CD14-positive monocyte (primary cell): Measurements from ENCODE around the gene XRCC5. TPM values are rescaled to one million over a fixed set of nuclear protein-coding genes. Genes with fewer than 3 reads are reported as not detected.
A peak's percentile ranks its signal among the peaks of the same experiment; 100 is the strongest.

ENCODE experiments used
- DNase-seq, 3 donors: peaks; one replicate each; pipeline ENCODE4 v3.0.0-alpha.2; 2011 to 2022
- H2AFZ ChIP-seq: 2 replicates; pipeline ENCODE4 v1.6.0; 2012; ENCODE audit warnings: mild to moderate bottlenecking, low read depth, low read length, inconsistent platforms; ENCODE audit not compliant: insufficient read depth, poor library complexity, severe bottlenecking
- H3K27ac ChIP-seq, 2 donors: 1 replicate in 1 of 2; 2 replicates in 1 of 2; pipeline ENCODE4 v1.5.1; 2012 to 2013; ENCODE audit warnings: low read length in 2 of 2, control low read depth in 1 of 2, inconsistent platforms in 1 of 2, low read depth in 1 of 2, mild to moderate bottlenecking in 1 of 2
- H3K27me3 ChIP-seq, 2 donors: one replicate each; pipeline versions ENCODE4 v1.6.0 to v1.6.1; 2011 to 2013; ENCODE audit warnings: low read length in 2 of 2; ENCODE audit not compliant: control insufficient read depth in 2 of 2, insufficient read depth in 2 of 2
- H3K36me3 ChIP-seq, 2 donors: replicated peaks in 1 of 2; 1 replicate in 1 of 2; 2 replicates in 1 of 2; pipeline versions ENCODE4 v1.5.1 to v1.6.1; 2012 to 2013; ENCODE audit warnings: low read length in 2 of 2, control low read depth in 1 of 2, inconsistent platforms in 1 of 2, mild to moderate bottlenecking in 1 of 2; ENCODE audit not compliant: insufficient read depth in 2 of 2, control insufficient read depth in 1 of 2
- H3K4me1 ChIP-seq, 2 donors: 1 replicate in 1 of 2; 2 replicates in 1 of 2; pipeline versions ENCODE4 v1.5.1 to v1.6.1; 2012 to 2013; ENCODE audit warnings: low read length in 2 of 2, control low read depth in 1 of 2, inconsistent platforms in 1 of 2, mild to moderate bottlenecking in 1 of 2, moderate library complexity in 1 of 2; ENCODE audit not compliant: insufficient read depth in 2 of 2, control insufficient read depth in 1 of 2
- H3K4me2 ChIP-seq: replicated peaks from 2 replicates; pipeline ENCODE3; 2012; ENCODE audit warnings: low read length, moderate library complexity, mild to moderate bottlenecking; ENCODE audit not compliant: poor library complexity, severe bottlenecking; ENCODE audit errors: extremely low read depth
- H3K4me3 ChIP-seq, 3 experiments: fragments of 200-600 bp in 1 of 3; sonication (generic) in 1 of 3; replicated peaks in 1 of 3; 1 replicate in 2 of 3; 2 replicates in 1 of 3; pipeline ENCODE4 v1.5.1; 2011 to 2013; ENCODE audit warnings: low read length in 3 of 3, mild to moderate bottlenecking in 3 of 3, control low read depth in 2 of 3, low read depth in 2 of 3, inconsistent platforms in 1 of 3, moderate library complexity in 1 of 3
- H3K79me2 ChIP-seq: 2 replicates; pipeline ENCODE4 v1.6.0; 2012; ENCODE audit warnings: mild to moderate bottlenecking, control low read depth, inconsistent platforms, low read length, moderate library complexity; ENCODE audit not compliant: insufficient read depth
- H3K9ac ChIP-seq: 2 replicates; pipeline ENCODE4 v1.6.0; 2017; ENCODE audit warnings: low read length, mild to moderate bottlenecking; ENCODE audit not compliant: insufficient read depth, poor library complexity, severe bottlenecking
- H3K9me3 ChIP-seq, 2 donors: replicated peaks in 1 of 2; 1 replicate in 1 of 2; 2 replicates in 1 of 2; pipeline versions ENCODE4 v1.5.1 to v1.6.1; 2012 to 2013; ENCODE audit warnings: low read length in 2 of 2, control low read depth in 1 of 2; ENCODE audit not compliant: control insufficient read depth in 1 of 2, insufficient read depth in 1 of 2
- H4K20me1 ChIP-seq: 2 replicates; pipeline ENCODE4 v1.6.0; 2012; ENCODE audit warnings: mild to moderate bottlenecking, low read length, control low read depth, moderate library complexity; ENCODE audit not compliant: insufficient read depth
- H3K27ac Mint-ChIP-seq, 7 donors: one replicate each; pipeline ENCODE4 v1.8.0; 2020; ENCODE audit warnings: mild to moderate bottlenecking in 7 of 7, mixed read lengths in 7 of 7, moderate library complexity in 6 of 7, inconsistent platforms in 2 of 7
- H3K27me3 Mint-ChIP-seq, 3 donors: one replicate each; pipeline ENCODE4 v1.8.0; 2021 to 2022; ENCODE audit warnings: low read depth in 3 of 3, mild to moderate bottlenecking in 3 of 3, mixed read lengths in 3 of 3, moderate library complexity in 3 of 3, inconsistent platforms in 1 of 3
- H3K36me3 Mint-ChIP-seq, 2 donors: one replicate each; pipeline ENCODE4 v1.8.0; 2020; ENCODE audit warnings: mixed read lengths in 2 of 2, inconsistent platforms in 1 of 2, mild to moderate bottlenecking in 1 of 2
- H3K4me1 Mint-ChIP-seq: one replicate; pipeline ENCODE4 v1.8.0; 2020; ENCODE audit warnings: mild to moderate bottlenecking, mixed read lengths
- H3K4me3 Mint-ChIP-seq, 2 donors: one replicate each; pipeline ENCODE4 v1.8.0; 2020; ENCODE audit warnings: mild to moderate bottlenecking in 2 of 2, mixed read lengths in 2 of 2, moderate library complexity in 1 of 2
- H3K9me3 Mint-ChIP-seq, 7 donors: one replicate each; pipeline ENCODE4 v1.8.0; 2020 to 2022; ENCODE audit warnings: mixed read lengths in 7 of 7, mild to moderate bottlenecking in 6 of 7, moderate library complexity in 6 of 7, inconsistent platforms in 2 of 7
- CTCF ChIP-seq: fragments of 200-600 bp; IDR thresholded peaks from one replicate; pipeline ENCODE4 v1.8.0; 2022; ENCODE audit warnings: antibody characterized with exemption, mild to moderate bottlenecking
- WGBS: methylation state at CpG from one replicate; pipeline ENCODE4 v1.1.5; 2013; ENCODE audit warnings: missing lambda C conversion rate; ENCODE audit not compliant: insufficient coverage; 5-methylcytosine and 5-hydroxymethylcytosine counted together
- intact Hi-C, 2 donors: fragments of 100-400 bp; cut with micrococcal nuclease; formaldehyde crosslinking; loops; one replicate each; pipeline versions ENCODE4 v1.15.0 to v1.15.1; 2023
- polyA plus RNA-seq, 3 donors: library from polyadenylated mRNA; depleted of rRNA in 1 of 3; unstranded in 2 of 3; stranded (reverse) in 1 of 3; fragments of 300-500 nt in 2 of 3; fragments of >200 nt in 1 of 3; fragmentation: Illumina TruSeq in 2 of 3; gene quantifications; 1 replicate in 2 of 3; 2 replicates in 1 of 3; pipeline ENCODE4 v1.2.3, GENCODE V29; 2012 to 2021

The XRCC5 gene
- polyA plus RNA-seq, 3 donors: 55.3 to 281 (median 258) TPM

GRCh38 chr2:216112926-216113325, 3.8 kb downstream of the XRCC5 start:
- Mint-ChIP-seq H3K36me3 (peaks cover 49 to 54% of the 10 kb centered on the region in 2 donors), H3K4me1 (peaks cover 43% of the 10 kb centered on the region), H3K4me3 (no peak overlapping the region), H3K27me3 (no peaks in the 10 kb centered on the region), H3K9me3 (peaks cover 0 to 4% (median 0%) of the 10 kb centered on the region in 7 donors), H3K27ac (no peak overlapping the region)
- no peak for TF ChIP-seq CTCF
- Histone ChIP-seq H3K9ac (no peak overlapping the region), H3K27ac (peak overlapping the region in 1 of 2 donors; percentile 10), H3K36me3 (peaks cover 49 to 57% of the 10 kb centered on the region in 2 donors), H3K4me2 (no peak overlapping the region), H3K4me3 (no peak overlapping the region), H3K4me1 (peaks cover 28 to 43% of the 10 kb centered on the region in 2 donors), H3K79me2 (peaks cover 84% of the 10 kb centered on the region), H3K27me3 (no peaks in the 10 kb centered on the region), H3K9me3 (no peaks in the 10 kb centered on the region), H4K20me1 (peaks cover 43% of the 10 kb centered on the region), H2AFZ (no peak overlapping the region)
- DNase-seq: no peak
- WGBS: 80% methylated on average over 1 of the region's 4 CpGs
- intact Hi-C loops: loop anchor here in 1 of 2 donors (10.0 kb wide), 1 partner anchor 302 kb away; the partner anchor contains the start of gene SMARCAL1

- H3K27ac Mint-ChIP-seq: peak overlapping the region in 3 of 7 donors; percentile 13 to 75 (median 28)
- peaks cover 0 to 2% (median 0%) of the 10 kb centered on the region in 7 donors for H3K9me3 Mint-ChIP-seq
- H4K20me1 ChIP-seq: peaks cover 50% of the 10 kb centered on the region
Measured at GRCh38 chr2:216113572-216113971, 4.4 kb downstream of the XRCC5 start.

More at GRCh38 chr2:216113572-216113971, 4.4 kb downstream of the XRCC5 start:
- no peak overlapping the region for H3K9ac ChIP-seq
- no peaks in the 10 kb centered on the region for H3K27me3 Mint-ChIP-seq
- H3K36me3 Mint-ChIP-seq: peaks cover 55 to 60% of the 10 kb centered on the region in 2 donors
- H3K4me3 Mint-ChIP-seq: no peak overlapping the region
- TF ChIP-seq CTCF: no peak
- intact Hi-C loops: loop anchor here in 1 of 2 donors (10.0 kb wide), 1 partner anchor 301 kb away; the partner anchor contains the start of gene SMARCAL1
- H3K4me3 ChIP-seq: no peak overlapping the region
- no peak overlapping the region for H3K4me2 ChIP-seq
- H3K27me3 ChIP-seq: no peaks in the 10 kb centered on the region
- H3K36me3 ChIP-seq: peaks cover 56 to 64% of the 10 kb centered on the region in 2 donors
- H3K27ac ChIP-seq: peak overlapping the region in 1 of 2 donors; percentile 97
- H3K9me3 ChIP-seq: no peaks in the 10 kb centered on the region
- no peak overlapping the region for H2AFZ ChIP-seq
- DNase-seq: no peak
- peaks cover 90% of the 10 kb centered on the region for H3K79me2 ChIP-seq
- 89% methylated on average over 3 of the region's 3 CpGs for WGBS
- peaks cover 25 to 43% of the 10 kb centered on the region in 2 donors for H3K4me1 ChIP-seq
- peaks cover 43% of the 10 kb centered on the region for H3K4me1 Mint-ChIP-seq
